NOMO-1 (cell line): ENCODE measurements around the gene PATL2.
"Not testable (repeated sequence)": the region's sequence is repeated elsewhere in the genome, so short reads cannot be mapped to it uniquely, and the experiment has no call there.

Experiments used
- DNase-seq, 2 experiments: peaks; one replicate each; lab custom pipeline; 2025; ENCODE audit not compliant: unreplicated experiment in 2 of 2; lab: John Stamatoyannopoulos, UW

Gene PATL2

DNA sequence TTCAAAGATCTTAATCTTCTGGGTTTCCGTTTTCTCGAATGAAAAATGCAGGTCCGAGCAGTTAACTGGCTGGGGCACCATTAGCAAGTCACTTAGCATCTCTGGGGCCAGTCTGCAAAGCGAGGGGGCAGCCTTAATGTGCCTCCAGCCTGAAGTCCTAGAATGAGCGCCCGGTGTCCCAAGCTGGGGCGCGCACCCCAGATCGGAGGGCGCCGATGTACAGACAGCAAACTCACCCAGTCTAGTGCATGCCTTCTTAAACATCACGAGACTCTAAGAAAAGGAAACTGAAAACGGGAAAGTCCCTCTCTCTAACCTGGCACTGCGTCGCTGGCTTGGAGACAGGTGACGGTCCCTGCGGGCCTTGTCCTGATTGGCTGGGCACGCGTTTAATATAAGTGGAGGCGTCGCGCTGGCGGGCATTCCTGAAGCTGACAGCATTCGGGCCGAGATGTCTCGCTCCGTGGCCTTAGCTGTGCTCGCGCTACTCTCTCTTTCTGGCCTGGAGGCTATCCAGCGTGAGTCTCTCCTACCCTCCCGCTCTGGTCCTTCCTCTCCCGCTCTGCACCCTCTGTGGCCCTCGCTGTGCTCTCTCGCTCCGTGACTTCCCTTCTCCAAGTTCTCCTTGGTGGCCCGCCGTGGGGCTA, at the start of gene PATL2, which contains the start of gene B2M:
TSS of gene PATL2 (minus strand) at position 228 of the 647 bp plus-strand sequence. CDS start 34,833 bp downstream, outside the sequence.
TSS of gene B2M (plus strand) at position 422 of the 647 bp plus-strand sequence. CDS start at position 452, 30 bp downstream.
- DNase-seq: peak; percentile 94 to 96

- no peak for DNase-seq
These were observed 42.2 kb upstream of the PATL2 start for GRCh38 chr15:44753345-44753744.

DNA sequence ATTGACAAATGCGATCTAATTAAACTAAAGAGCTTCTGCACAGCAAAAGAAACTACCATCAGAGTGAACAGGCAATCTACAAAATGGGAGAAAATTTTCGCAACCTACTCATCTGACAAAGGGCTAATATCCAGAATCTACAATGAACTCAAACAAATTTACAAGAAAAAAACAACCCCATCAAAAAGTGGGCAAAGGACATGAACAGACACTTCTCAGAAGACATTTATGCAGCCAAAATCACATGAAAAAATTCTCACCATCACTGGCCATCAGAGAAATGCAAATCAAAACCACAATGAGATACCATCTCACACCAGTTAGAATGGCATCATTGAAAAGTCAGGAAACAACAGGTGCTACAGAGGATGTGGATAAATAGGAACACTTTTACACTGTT, 32.3 kb upstream of the PATL2 start:
- DNase-seq: not testable (repeated sequence)

GRCh38 chr15:44739222-44739847, 28.2 kb upstream of the PATL2 start:
- not testable (repeated sequence) for DNase-seq

- DNase-seq: peak; percentile 8 to 49
These were observed 27.3 kb upstream of the PATL2 start for GRCh38 chr15:44738340-44738984.

GRCh38 chr15:44736181-44736765, 25.1 kb upstream of the PATL2 start, which contains the start of gene TRIM69:
TRIM69 (plus strand) TSS chr15:44736528; CDS start chr15:44736705, 177 bp downstream.
- DNase-seq: no peak

GRCh38 chr15:44735482-44736180, 24.5 kb upstream of the PATL2 start:
- peak; percentile 70 to 78 for DNase-seq

GRCh38 chr15:44734839-44735481, 23.8 kb upstream of the PATL2 start:
- DNase-seq: no peak

- DNase-seq: peak; percentile 36 to 38
These were observed 18.4 kb upstream of the PATL2 start for GRCh38 chr15:44729408-44730127.

DNA sequence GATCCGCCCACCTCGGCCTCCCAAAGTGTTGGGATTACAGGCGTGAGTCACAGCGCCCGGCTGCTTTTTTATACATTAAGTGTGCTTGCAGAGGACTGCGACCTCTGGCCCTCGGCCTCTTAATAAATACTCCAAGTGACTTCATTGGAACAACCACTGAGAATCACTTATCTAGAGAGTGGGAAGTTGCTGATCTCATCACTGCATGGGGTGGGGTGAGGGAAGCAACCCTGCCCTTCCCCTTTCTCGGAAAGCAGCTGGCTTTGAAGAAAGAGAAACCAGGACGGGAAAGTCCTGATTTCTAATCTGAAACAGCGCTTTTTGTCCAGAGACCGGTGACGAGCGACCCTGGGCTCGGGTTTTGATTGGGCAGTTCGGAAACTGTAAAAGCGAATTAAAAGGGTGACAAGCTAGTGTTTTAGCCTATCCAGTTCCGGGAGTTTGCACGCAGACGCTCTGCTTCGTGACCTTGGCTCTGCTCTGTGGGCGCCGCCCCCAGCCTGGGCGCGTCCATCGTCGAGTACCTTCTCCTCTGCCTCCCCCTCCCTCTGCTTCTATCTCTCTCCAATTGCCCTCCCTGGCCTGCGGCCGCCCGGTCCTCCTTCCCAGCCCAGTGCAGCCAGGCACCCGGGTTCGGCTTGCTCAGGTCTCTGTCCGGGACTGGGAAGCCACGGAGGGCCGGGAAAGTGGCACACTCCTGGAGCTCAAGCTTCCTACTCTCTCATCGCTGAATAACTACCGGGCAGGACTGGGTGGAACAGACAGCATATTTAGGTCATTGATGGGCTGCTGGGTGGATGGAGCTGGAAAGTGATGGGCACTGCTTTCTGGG, 17.7 kb upstream of the PATL2 start:
- peak; percentile 95 to 99 for DNase-seq

DNA sequence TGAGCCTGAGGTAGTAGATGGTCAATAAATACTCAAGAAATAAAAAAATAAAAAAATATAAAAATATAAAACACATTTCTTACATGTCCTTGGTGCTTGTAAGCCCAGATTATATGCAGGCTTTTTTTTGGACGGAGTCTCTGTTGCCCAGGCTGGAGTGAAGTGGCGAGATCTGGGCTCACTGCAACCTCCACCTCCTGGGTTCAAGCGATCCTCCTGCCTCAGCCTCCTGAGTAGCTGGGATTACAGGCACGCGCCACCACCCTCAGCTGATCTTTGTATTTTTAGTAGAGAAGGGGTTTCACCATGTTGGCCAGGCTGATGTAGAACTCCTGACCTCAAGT, 17.1 kb upstream of the PATL2 start:
- DNase-seq: not testable (repeated sequence)

GRCh38 chr15:44727485-44728231, 16.5 kb upstream of the PATL2 start:
- DNase-seq: no peak

DNA sequence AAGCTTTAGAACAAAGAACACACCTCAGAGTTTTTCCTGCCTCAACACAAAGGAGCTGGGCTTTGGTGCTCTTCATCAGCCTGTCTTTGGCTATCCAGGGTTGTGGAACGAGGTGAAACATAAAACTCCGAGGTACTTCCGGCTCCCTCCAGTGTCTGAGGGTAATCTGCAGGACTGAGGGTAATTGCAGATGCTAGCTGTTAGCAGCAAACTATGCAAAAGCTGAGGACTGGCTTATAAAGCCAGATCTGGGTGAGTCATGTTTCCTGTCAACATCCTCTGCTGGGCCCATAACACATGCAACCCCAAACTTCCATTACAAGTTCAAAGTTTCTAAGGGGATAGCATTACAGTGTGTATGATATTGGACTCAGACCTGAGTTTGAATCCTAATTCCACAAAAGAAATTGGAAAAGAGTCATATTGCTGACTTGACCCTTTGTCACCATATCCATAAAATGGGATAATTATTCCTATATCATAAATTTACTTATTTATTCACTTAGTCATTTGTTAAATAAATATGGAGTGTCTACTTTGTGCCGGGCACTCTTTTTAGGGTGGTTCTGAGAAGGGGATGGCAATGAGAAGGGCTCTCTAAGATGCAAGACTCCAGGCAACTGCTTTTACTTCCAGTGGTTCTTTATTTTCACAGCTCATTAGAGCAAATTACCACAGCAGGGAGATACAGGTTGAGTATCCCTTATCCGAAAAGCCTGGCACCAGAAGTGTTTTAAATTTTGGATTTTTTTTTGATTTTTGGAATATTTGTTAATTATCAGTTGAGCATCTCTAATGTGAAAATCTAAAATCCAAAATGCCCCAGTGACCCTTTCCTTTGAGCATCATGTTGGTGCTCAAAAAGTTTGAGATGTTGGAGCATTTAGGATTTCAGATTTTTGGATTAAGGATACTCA, 15.7 kb upstream of the PATL2 start:
- peak; percentile 87 to 94 for DNase-seq

DNA sequence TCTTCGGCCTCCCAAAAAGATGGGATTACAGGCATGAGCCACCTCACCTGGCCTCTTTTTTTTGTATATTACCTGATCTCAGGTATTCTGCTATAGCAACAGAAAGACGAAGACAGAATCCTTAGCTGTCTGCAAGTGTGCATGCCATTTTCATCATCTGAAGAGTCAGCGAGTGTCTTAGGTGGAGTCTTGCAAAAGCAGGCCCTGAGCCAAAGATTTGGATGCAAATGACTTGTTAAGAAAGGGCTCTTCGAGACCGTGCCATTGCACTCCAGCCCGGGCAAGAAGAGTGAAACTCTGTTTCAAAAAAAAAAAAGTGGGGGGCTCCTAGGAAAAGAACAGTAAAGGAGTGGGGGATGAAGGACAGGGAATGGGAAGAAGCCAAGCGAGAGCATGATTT, 15.0 kb upstream of the PATL2 start:
- peak; percentile 35 to 38 for DNase-seq

GRCh38 chr15:44722011-44722410, 10.9 kb upstream of the PATL2 start:
- no peak for DNase-seq

- no peak for DNase-seq
These were observed 9.5 kb upstream of the PATL2 start for GRCh38 chr15:44720460-44721176.
